Stimulated activated CD4-positive, alpha-beta T cell treated with anti-CD3 and anti-CD28 coated beads, Interleukin-4, amount 100 ng/mL, for 24 hours (primary cell): ENCODE data around the gene OGFOD2.
A peak's percentile ranks its signal among the peaks of the same experiment; 100 is the strongest.
"Not testable (repeated sequence)": the region's sequence is repeated elsewhere in the genome, so short reads cannot be mapped to it uniquely, and the experiment has no call there.

Experiments
- DNase-seq: peaks from one replicate; pipeline ENCODE4 v3.0.0-alpha.2; 2020

The OGFOD2 gene

GRCh38 chr12:123006977-123007376 is 31.9 kb downstream of the OGFOD2 start:
- DNase-seq: no peak

- no peak for DNase-seq
Measured at GRCh38 chr12:123010110-123010509, 35.1 kb downstream of the OGFOD2 start.

- no peak for DNase-seq
Measured at GRCh38 chr12:123010681-123011080, 35.6 kb downstream of the OGFOD2 start.

GRCh38 chr12:123011701-123012100 is 36.7 kb downstream of the OGFOD2 start:
- DNase-seq: no peak

- no peak for DNase-seq
Measured at GRCh38 chr12:123013185-123014095, 38.4 kb downstream of the OGFOD2 start.

GRCh38 chr12:123014473-123014872 is 39.4 kb downstream of the OGFOD2 start:
- not testable (repeated sequence) for DNase-seq

- DNase-seq: no peak
Measured at GRCh38 chr12:123017753-123018152, 42.7 kb downstream of the OGFOD2 start.

- DNase-seq: no peak
Measured at GRCh38 chr12:123019841-123020138, 44.7 kb downstream of the OGFOD2 start.

- DNase-seq: no peak
Measured at GRCh38 chr12:123021688-123022604, 46.9 kb downstream of the OGFOD2 start.

- no peak for DNase-seq
Measured at GRCh38 chr12:123022846-123023245, 47.8 kb downstream of the OGFOD2 start.

- peak; percentile 36 for DNase-seq
Measured at GRCh38 chr12:123024819-123025391, 49.9 kb downstream of the OGFOD2 start.

- no peak for DNase-seq
Measured at GRCh38 chr12:123026094-123026853, 51.2 kb downstream of the OGFOD2 start.

- no peak for DNase-seq
Measured at GRCh38 chr12:123027726-123028445, 52.8 kb downstream of the OGFOD2 start.

GRCh38 chr12:123028475-123028874 is 53.4 kb downstream of the OGFOD2 start:
- no peak for DNase-seq

- no peak for DNase-seq
Measured at GRCh38 chr12:123029550-123029949, 54.5 kb downstream of the OGFOD2 start.
